Fibroblast of skin of scalp (primary cell): ENCODE measurements around the gene LTBP4.

ENCODE experiments used
- DNase-seq: peaks from one replicate; pipeline ENCODE4 v3.0.0-alpha.2; 2013

The LTBP4 gene

DNA sequence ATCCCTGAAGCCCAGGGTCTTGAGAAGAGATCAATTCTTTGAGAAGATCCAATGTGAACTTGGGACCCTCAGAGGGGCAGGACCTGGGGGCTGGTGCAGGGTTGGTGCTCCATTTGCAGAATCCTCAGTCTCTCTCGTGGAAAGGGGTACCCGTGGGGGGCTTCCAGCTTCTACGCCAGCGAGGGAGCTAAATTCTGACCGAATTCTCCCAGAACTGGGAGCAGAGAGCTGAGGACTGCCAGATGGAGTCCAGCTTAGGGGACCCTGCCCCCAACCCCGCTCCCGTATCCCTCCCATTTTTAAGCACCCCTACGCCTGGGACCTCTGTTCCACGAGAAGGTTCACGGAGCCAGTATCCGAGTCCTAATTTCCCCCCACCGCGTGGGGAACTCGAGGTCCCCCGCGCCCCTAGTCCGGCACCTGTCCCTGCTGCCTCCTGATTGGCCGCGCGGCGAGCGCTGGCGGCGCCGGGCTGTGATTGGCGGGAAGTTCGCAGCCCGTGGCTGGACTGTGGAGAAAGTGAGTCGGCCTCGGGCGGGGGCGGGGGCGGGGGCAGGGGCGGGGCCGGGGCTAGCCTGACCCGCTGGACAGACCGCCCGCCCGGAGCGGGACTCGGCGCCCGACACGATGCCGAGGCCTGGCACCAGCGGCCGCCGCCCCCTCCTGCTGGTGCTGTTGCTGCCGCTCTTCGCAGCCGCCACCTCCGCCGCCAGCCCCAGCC is 4.4 kb upstream of the LTBP4 start:
- peak; percentile 38 for DNase-seq

GRCh38 chr19:40597329-40597838 is 3.8 kb upstream of the LTBP4 start:
- no peak for DNase-seq

DNA sequence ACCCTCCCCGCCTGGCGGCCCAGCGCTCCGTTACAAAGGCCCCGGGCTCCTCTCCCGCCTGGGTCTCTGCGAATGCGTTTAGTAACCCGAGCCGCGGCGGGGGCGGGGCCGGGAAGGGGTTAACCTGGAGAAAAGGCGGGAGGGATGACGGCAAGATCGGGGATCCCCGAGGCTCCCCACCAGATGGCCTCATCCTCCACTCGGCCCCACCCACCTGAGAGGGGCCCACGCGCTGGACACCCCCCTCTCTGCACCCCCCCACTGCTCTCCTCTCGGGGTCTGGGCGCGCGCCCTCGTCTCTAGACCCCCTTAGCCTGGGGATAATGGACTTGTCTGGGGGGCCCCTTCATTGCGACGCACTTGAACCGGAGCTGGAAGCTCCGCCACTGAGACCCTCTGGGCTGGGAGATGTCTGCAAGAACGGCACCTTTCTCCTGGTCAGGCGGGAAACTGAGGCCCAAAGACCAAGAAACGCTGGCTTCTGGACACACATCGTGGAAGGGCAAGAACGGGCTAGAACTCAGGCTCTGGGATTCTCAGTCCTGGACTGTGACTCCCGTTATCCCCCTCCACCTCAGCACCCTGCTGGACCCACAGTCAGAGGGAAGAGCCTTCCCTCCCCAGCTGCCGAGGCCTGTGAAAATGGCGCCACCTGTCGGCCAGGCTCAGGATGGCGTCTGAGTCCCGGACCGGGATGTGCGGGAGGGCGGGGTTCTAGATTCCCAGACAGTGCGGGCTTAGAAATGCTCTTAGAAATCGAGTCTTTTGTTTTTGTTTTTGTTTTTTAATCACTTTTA is 2.9 kb upstream of the LTBP4 start:
- DNase-seq, result peak; percentile 89

DNA sequence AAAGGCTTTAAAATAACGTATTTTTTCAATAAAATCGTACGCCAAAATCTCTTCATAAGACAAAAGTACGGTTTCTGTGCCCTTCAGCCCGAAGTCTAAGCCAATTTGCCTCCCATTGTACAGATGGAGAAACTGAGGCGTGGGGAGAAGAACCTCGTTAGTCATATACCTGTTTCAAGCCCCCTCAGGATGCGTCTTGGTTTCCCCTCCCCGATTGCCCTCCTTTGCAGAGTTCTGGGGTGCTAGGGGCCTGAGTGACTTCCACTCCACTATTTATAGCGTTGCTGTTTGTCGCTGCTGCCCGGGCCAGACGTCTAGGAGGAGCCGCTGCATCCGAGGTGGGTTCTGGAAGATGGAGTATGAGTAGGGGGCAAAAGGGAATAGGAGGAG is 2.3 kb upstream of the LTBP4 start:
- DNase-seq, result no peak

DNA sequence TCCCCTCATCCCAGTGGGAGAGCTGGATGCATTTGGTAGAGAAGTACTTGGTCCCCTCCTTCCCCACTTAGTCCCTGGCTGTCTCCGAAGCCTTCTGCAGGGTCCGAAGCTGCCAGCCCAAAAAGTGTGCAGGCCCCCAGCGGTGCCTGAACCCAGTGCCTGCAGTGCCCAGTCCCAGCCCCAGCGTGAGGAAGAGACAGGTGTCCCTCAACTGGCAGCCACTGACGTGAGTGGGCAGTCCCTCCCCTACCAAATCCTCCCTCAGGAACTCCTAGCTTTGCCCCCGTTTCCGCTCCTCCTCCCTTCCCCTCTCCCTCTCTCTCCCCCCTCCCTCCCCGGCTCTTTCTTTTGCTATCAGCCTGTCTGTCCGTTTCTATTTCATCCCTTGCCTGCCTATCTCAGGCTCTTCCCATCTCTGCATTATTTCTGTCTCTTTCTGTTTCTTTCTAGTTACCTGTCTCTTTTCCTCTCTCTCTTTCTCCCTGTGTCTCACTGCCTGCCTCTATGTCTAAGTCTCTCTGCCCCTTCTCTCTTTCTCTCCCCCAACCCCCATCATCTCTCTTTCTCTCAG is 1.8 kb upstream of the LTBP4 start:
- no peak for DNase-seq

DNA sequence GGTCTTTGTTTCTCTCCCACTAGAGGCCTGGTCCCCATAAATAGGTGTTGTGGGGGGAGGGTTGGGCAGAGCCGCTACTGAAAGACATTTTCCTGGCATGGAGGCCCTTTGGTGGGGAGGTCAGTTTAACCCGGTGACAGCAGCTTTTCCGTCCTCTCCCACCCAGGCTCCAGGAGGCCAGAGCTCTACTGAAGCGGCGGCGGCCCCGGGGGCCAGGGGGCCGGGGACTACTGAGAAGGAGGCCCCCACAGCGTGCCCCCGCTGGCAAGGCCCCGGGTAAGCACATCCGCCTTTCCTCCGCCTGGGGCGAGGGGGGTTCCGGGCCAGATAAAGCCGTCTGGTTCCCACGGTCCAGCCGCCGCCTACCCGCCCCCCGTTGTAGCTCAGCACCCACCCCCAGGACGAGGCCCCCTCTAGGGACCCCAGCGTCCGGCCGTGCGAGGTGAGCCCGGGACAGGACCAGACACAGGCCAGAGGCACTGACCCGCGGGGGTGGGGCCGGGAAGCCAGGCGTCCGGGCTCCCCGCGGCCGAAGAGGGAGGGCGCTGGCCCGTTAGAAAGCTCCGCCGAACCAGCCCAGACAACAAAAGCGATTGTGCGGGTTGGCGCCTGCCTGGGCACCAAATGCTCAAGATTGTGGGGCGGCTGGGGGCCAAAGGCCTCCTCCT is 1.1 kb upstream of the LTBP4 start:
- DNase-seq, result no peak

- DNase-seq, result no peak
Observed at GRCh38 chr19:40600570-40601133, 517 bp upstream of the LTBP4 start.

DNA sequence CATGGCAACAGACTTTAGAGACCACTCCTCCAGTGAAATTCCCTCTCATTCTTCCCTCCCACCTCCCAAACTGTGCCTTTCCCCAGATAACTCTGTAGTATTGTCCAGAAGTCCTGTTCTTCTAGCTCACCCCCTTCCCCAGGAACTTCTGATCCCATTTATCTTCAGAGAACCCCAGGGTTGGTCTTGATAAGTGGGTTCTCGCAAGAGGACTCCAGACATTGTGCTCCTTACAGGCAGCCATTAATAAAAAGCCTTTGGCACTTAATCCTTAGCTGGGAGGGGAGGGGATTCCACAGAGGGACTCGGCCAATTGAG is 1.9 kb downstream of the LTBP4 start:
- DNase-seq, result no peak

GRCh38 chr19:40603389-40604170 is 2.4 kb downstream of the LTBP4 start:
- peak; percentile 93 for DNase-seq

DNA sequence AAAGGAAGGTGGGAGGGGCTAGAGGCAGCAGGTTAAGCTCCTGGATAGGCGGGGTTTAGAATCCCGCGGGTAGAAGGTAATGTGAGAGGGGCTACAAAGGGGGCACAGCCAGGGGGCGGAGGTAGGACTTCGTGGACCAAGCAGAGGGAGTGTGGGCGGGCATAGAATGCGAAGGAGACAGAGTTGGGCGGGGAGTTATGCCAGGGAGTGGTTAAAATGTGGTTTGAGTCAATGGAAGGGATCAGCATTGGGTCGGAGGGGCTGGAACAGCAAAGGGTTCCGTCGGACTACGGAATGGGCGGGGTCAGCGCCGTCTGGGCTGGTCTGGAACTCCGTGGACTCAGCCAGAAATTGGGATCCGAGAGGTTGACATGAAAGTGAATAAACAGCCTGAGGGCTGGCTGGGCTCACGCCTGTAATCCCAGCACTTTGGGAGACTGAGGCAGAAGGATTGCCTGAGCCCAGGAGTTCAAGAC is 3.0 kb downstream of the LTBP4 start:
- DNase-seq, result no peak

- DNase-seq, result no peak
Observed at GRCh38 chr19:40604647-40605215, 3.6 kb downstream of the LTBP4 start.

DNA sequence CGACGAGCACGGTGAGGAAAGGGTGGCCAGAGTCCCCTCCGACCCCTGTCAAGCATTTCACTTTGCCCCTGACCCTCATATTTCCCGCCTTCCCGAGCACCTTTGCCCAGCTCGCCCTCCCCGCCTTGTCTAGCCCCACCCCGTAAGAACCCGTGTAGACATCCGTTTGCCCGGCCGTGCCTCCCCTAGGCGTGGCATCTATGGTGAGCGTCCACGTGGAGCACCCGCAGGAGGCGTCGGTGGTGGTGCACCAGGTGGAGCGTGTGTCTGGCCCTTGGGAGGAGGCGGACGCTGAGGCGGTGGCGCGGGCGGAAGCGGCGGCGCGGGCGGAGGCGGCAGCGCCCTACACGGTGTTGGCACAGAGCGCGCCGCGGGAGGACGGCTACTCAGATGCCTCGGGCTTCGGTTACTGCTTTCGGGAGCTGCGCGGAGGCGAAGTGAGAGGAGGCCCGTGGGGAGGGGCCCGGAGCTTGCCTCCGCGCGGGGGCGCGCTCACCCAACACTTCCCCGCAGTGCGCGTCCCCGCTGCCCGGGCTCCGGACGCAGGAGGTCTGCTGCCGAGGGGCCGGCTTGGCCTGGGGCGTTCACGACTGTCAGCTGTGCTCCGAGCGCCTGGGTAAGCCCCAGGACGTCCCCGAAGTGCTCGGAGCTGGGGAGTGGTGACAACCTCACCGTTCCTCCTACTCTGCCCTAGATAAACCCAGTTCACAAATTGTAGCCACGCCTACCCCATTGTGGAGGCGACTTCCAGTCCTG is 4.2 kb downstream of the LTBP4 start:
- peak; percentile 57 for DNase-seq

DNA sequence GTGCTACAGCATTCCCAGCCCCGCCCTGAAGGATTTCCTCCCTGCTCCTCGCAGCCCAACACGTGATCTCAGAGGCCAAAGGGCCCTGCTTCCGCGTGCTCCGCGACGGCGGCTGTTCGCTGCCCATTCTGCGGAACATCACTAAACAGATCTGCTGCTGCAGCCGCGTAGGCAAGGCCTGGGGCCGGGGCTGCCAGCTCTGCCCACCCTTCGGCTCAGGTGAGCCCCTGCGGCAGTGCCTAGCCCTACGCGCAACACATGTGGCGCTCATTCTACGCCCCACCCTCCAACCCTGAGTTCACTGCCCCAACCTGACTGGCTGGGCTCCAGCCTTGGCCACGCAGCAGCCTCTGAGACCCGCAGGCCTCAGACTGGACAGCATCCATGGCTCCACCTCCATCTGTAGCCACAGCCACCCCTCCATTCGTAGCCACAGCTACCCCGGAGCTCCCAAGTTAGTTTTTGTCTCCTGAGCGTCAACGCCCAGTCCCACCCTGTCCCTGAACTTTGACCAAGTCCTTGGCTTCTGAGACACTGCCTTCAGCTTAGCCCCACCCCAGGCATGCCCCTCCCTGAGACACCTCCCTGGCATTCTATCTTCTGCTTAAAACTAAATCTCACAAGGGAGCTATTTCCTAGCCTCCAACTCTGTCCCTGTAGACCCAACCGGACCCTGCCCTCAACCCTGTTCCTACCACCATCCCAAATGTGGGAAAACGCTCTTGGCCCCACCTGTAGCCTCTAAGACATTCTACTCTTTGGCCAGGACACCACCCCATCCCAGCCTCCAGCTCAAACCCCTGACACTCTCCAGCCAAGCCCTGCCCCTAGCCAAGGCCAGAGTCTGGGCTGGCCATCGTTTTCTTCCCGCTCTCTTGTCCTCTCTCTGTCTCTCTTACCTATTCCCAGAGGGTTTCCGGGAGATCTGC is 6.4 kb downstream of the LTBP4 start:
- DNase-seq, result no peak

DNA sequence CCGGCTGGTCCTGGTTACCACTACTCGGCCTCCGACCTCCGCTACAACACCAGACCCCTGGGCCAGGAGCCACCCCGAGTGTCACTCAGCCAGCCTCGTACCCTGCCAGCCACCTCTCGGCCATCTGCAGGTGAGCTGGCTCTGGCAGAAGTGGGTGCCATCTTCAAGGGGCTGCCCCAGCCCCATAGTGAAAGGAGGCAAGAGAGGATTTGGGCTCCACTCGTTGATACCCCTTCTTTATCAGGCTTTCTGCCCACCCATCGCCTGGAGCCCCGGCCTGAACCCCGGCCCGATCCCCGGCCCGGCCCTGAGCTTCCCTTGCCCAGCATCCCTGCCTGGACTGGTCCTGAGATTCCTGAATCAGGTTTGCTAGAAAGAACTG is 7.1 kb downstream of the LTBP4 start:
- DNase-seq, result no peak

DNA sequence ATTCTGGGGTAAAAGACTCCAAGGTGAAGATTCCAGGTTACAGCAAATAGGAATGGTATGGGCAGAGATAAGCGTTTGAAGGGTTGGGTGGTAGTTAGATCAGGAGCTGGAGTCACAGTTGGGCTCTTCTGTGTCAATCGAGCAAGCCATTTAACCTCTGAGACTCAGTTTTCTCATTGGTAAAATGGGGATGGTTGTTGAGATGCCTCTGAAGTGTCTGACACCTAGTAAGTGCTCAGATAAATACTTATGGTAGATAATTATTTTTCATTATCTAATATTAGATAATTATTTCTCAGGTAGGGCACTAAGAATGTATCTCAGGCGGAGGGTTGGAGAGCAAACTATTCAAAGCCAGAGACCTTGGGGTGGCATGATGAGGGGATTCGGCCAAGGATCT is 7.8 kb downstream of the LTBP4 start:
- no peak for DNase-seq

- DNase-seq, result peak; percentile 85
Observed at GRCh38 chr19:40609561-40610395, 8.6 kb downstream of the LTBP4 start.

DNA sequence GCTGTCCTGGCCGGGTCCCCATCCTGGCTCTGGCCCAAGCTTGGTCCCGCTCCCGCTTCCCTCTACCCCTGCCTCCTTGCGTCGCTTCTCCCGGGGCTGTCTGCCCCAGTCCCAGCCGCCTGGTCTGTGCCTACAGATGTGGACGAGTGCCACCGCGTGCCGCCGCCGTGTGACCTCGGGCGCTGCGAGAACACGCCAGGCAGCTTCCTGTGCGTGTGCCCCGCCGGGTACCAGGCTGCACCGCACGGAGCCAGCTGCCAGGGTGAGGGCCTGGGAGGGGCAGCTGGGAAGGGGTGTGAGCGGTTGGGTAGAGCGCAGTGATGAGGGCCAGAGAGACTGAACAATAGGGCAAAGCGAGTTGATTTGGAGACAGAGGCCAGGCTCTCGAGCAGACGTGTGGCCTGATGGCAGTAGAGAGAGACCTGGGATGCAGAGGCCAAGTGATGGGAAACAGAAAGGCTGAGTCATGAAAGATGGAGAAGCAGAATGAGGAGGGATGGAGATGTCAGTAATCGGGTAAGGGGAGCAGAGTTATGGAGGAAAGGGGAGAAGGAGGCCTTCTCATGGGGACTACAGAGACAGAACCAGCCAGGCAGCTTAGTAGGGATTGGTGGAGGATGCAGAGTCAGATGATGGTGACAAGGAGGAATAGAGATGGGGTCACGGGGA is 9.4 kb downstream of the LTBP4 start:
- no peak for DNase-seq

- DNase-seq, result no peak
Observed at GRCh38 chr19:40611096-40611495, 9.9 kb downstream of the LTBP4 start.
